ENCODE measurements around the gene CDK2AP2.
"Not testable (repeated sequence)": the region's sequence is repeated elsewhere in the genome, so short reads cannot be mapped to it uniquely, and the experiment has no call there.

Gene CDK2AP2

DNA sequence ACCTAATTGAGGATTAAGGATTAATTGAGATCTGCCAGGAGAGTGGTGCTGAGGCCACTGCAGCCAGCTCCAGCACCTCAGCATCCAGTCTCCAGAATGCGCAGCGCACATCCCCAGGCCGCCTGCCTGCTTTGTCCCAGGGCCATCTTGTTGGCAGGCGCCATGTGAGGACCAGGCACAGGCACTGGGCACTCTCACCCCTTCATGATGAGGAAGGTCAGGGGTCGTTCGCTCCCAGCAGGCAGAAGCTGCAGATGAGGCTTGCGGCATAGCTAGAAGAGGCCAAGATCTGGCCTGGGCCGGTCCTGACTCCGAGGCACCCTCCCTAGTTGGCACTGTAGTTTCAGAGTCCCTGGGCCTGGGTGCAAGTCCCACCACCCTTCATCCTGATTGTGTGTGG is 8.8 kb upstream of the CDK2AP2 start:
- H3K4me1 ChIP-seq (ENCODE audit: control insufficient read depth in 5 of 5, insufficient read depth in 5 of 5, low read length in 5 of 5) = no peaks in the 10 kb centered on the region
- H3K36me3 ChIP-seq (ENCODE audit: control insufficient read depth in 5 of 5, insufficient read depth in 5 of 5, low read length in 5 of 5) = no peaks in the 10 kb centered on the region
- H3K4me3 ChIP-seq (ENCODE audit: low read depth in 1 of 5, low read length in 5 of 5) = no peak overlapping the region
- peaks cover 0 to 11% (median 0%) of the 10 kb centered on the region in 5 donors for H3K27me3 ChIP-seq (ENCODE audit: control insufficient read depth in 5 of 5, insufficient read depth in 4 of 5, low read length in 5 of 5)
- no peak overlapping the region for H3K27ac ChIP-seq (ENCODE audit: low read depth, low read length)
- no peaks in the 10 kb centered on the region for H3K9me3 ChIP-seq (ENCODE audit: control insufficient read depth in 5 of 5, low read length in 5 of 5)
- H3K9ac ChIP-seq (ENCODE audit: low read length in 5 of 5) = no peak overlapping the region

DNA sequence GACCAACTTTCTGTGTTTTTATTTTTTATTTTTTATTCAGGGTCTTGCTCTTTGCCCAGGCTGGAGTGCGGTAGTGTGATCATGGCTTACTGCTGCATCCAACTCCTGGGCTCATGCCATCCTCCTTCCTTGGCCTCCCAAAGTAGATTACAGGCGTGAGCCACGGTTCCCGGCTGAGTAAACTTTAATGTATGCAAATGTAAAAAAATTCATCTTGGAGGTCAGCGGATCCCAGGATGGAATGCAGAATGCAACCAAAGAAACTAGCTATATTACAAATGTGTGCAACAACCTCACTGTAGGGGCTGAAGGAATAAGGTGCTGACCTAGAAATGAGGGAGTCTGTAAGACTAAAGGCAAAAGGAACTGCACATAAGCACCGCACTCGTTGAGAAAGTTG is 6.2 kb upstream of the CDK2AP2 start:
- H3K4me1 ChIP-seq (ENCODE audit: control insufficient read depth in 5 of 5, insufficient read depth in 5 of 5, low read length in 5 of 5) = peaks cover 0 to under 1% (median under 1%) of the 10 kb centered on the region in 5 donors
- no peaks in the 10 kb centered on the region for H3K36me3 ChIP-seq (ENCODE audit: control insufficient read depth in 5 of 5, insufficient read depth in 5 of 5, low read length in 5 of 5)
- no peak overlapping the region for H3K27ac ChIP-seq (ENCODE audit: low read depth, low read length)
- H3K27me3 ChIP-seq (ENCODE audit: control insufficient read depth in 5 of 5, insufficient read depth in 4 of 5, low read length in 5 of 5) = peaks cover 0 to 11% (median 3%) of the 10 kb centered on the region in 5 donors
- no peak overlapping the region for H3K9ac ChIP-seq (ENCODE audit: low read length in 5 of 5)
- no peak overlapping the region for H3K4me3 ChIP-seq (ENCODE audit: low read depth in 1 of 5, low read length in 5 of 5)
- H3K9me3 ChIP-seq (ENCODE audit: control insufficient read depth in 5 of 5, low read length in 5 of 5) = no peaks in the 10 kb centered on the region

DNA sequence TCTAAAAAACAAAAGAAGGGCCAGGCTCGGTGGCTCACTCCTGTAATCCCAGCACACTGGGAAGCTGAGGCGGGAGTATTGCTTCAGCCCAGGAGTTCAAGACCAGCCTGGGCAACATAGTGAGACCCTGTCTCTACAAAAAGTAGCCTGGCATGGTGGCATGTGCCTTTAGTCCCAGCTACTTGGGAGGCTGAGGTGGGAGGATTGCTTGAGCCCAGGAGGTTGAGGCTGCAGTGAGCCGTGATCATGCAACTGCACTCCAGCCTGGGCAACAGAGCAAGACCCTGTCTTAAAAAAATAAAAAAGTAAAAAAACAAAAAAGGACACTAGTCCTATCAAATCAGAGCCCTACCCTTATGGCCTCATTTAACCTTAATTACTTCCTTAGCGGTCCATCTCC is 3.6 kb upstream of the CDK2AP2 start:
- H3K4me3 ChIP-seq (ENCODE audit: low read depth in 1 of 5, low read length in 5 of 5); H3K27me3 ChIP-seq (ENCODE audit: control insufficient read depth in 5 of 5, insufficient read depth in 4 of 5, low read length in 5 of 5); H3K36me3 ChIP-seq (ENCODE audit: control insufficient read depth in 5 of 5, insufficient read depth in 5 of 5, low read length in 5 of 5); H3K9ac ChIP-seq (ENCODE audit: low read length in 5 of 5); H3K27ac ChIP-seq (ENCODE audit: low read depth, low read length); H3K9me3 ChIP-seq (ENCODE audit: control insufficient read depth in 5 of 5, low read length in 5 of 5): not testable (repeated sequence)
- peaks cover 0 to 24% (median 20%) of the 10 kb centered on the region in 5 donors for H3K4me1 ChIP-seq (ENCODE audit: control insufficient read depth in 5 of 5, insufficient read depth in 5 of 5, low read length in 5 of 5)

DNA sequence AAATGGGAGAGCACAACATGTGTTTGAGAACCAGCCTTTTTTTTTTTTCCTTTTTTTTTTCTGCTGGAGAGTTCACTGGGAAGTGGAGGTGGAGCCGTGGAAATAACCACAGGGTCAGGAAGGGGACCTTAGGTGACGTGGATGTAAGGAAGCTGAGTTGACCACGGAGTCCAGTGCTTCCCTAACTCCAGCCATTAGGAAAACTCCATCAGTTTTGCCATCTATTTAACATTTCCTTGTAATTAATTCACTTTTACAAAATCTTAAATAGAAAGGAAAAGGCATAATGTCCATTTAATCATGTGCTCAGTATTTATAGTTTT is 2.0 kb upstream of the CDK2AP2 start:
- H3K9me3 ChIP-seq (ENCODE audit: control insufficient read depth in 5 of 5, low read length in 5 of 5) = no peaks in the 10 kb centered on the region
- H3K9ac ChIP-seq (ENCODE audit: low read length in 5 of 5) = no peak overlapping the region
- no peak overlapping the region for H3K4me3 ChIP-seq (ENCODE audit: low read depth in 1 of 5, low read length in 5 of 5)
- peaks cover 0 to 3% (median 3%) of the 10 kb centered on the region in 5 donors for H3K27me3 ChIP-seq (ENCODE audit: control insufficient read depth in 5 of 5, insufficient read depth in 4 of 5, low read length in 5 of 5)
- H3K36me3 ChIP-seq (ENCODE audit: control insufficient read depth in 5 of 5, insufficient read depth in 5 of 5, low read length in 5 of 5) = peaks cover 0 to 2% (median 0%) of the 10 kb centered on the region in 5 donors
- no peak overlapping the region for H3K27ac ChIP-seq (ENCODE audit: low read depth, low read length)
- peaks cover 2 to 40% (median 33%) of the 10 kb centered on the region in 5 donors for H3K4me1 ChIP-seq (ENCODE audit: control insufficient read depth in 5 of 5, insufficient read depth in 5 of 5, low read length in 5 of 5)

GRCh38 chr11:67508486-67509121 is 642 bp upstream of the CDK2AP2 start:
- Histone ChIP-seq H3K9me3 (ENCODE audit: control insufficient read depth in 5 of 5, low read length in 5 of 5) (no peaks in the 10 kb centered on the region), H3K27ac (ENCODE audit: low read depth, low read length) (peak overlapping the region; percentile 93), H3K9ac (ENCODE audit: low read length in 5 of 5) (peak overlapping the region in 4 of 5 donors; percentile 82 to 99 (median 93)), H3K36me3 (ENCODE audit: control insufficient read depth in 5 of 5, insufficient read depth in 5 of 5, low read length in 5 of 5) (peaks cover 0 to 2% (median 0%) of the 10 kb centered on the region in 5 donors), H3K27me3 (ENCODE audit: control insufficient read depth in 5 of 5, insufficient read depth in 4 of 5, low read length in 5 of 5) (peaks cover 0 to 5% (median 3%) of the 10 kb centered on the region in 5 donors), H3K4me3 (ENCODE audit: low read depth in 1 of 5, low read length in 5 of 5) (peak overlapping the region; percentile 64 to 91 (median 87)), H3K4me1 (ENCODE audit: control insufficient read depth in 5 of 5, insufficient read depth in 5 of 5, low read length in 5 of 5) (peaks cover 2 to 51% (median 44%) of the 10 kb centered on the region in 5 donors)

DNA sequence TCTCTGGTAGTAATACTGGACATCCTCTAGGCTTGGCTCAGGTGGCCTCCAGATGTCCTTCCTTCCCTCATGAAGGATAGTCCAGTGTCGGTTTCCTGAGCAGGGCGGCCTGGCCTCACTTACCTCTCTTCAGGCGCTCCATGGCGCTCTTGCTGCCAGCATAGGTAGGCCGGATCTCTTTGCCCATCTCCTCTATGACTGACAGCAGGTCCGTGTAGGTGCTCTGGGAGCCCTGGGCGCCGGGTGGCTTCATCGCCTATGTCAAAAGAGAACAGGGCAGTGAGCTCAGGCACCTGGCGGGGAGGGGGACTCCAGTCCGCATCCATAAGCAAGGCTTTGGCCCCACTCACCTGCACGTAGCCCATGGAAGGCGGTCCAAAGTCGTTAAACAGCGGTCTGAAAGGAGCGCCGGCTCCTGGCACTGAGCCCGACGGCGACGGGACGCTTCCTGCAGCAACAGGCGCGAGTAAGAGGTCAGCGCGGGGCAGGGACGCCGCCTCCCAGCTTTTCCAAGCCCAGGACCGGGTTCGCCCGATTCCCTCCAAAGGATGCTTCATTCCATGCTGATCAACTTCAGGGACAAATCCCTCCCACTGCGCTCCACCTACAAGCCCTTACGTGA is 609 bp downstream of the CDK2AP2 start:
- Histone ChIP-seq H3K9me3 (ENCODE audit: control insufficient read depth in 5 of 5, low read length in 5 of 5) (no peaks in the 10 kb centered on the region), H3K36me3 (ENCODE audit: control insufficient read depth in 5 of 5, insufficient read depth in 5 of 5, low read length in 5 of 5) (peaks cover 0 to 3% (median 0%) of the 10 kb centered on the region in 5 donors), H3K27ac (ENCODE audit: low read depth, low read length) (peak overlapping the region; percentile 93), H3K4me1 (ENCODE audit: control insufficient read depth in 5 of 5, insufficient read depth in 5 of 5, low read length in 5 of 5) (peaks cover 2 to 54% (median 46%) of the 10 kb centered on the region in 5 donors), H3K9ac (ENCODE audit: low read length in 5 of 5) (peak overlapping the region in 4 of 5 donors; percentile 51 to 95 (median 70)), H3K4me3 (ENCODE audit: low read depth in 1 of 5, low read length in 5 of 5) (peak overlapping the region; percentile 75 to 91 (median 87)), H3K27me3 (ENCODE audit: control insufficient read depth in 5 of 5, insufficient read depth in 4 of 5, low read length in 5 of 5) (peaks cover 0 to 5% (median 3%) of the 10 kb centered on the region in 5 donors)

DNA sequence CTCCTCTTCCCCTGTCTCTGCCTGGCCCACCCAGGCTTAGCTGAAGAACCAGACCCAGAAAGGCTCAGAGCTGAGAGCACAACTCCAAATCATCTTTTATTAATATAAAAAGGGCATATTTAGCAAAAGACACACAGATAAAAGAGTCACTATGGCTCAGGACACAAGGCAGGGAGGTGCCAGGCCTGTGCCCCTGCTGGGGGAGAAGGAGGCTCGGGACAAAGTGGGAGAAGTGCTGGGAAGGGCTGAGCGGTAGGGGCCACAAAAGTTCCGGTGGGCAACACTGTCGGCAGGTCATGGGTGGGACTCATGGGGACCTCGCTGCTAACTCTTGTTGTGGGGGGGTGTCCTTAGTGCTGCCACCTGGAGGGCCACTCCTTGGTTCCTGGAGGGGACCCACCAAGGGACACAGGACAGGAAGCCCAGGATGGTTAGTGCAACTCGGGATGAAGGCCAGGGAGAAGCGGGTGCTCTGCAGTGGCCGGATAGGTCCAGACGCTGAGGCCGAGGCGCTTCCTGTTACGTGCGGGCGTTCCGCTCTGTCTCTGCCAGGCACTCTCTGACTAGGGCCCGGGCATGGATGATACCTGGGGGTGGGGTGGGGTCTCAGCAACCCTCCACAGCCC is 1.4 kb downstream of the CDK2AP2 start:
- H3K36me3 ChIP-seq (ENCODE audit: control insufficient read depth in 5 of 5, insufficient read depth in 5 of 5, low read length in 5 of 5) = peaks cover 0 to 10% (median 0%) of the 10 kb centered on the region in 5 donors
- H3K4me3 ChIP-seq (ENCODE audit: low read depth in 1 of 5, low read length in 5 of 5) = no peak overlapping the region
- H3K9ac ChIP-seq (ENCODE audit: low read length in 5 of 5) = peak overlapping the region in 3 of 5 donors; percentile 53 to 79 (median 69)
- peaks cover 0 to 5% (median 0%) of the 10 kb centered on the region in 5 donors for H3K27me3 ChIP-seq (ENCODE audit: control insufficient read depth in 5 of 5, insufficient read depth in 4 of 5, low read length in 5 of 5)
- peak overlapping the region; percentile 87 for H3K27ac ChIP-seq (ENCODE audit: low read depth, low read length)
- no peaks in the 10 kb centered on the region for H3K9me3 ChIP-seq (ENCODE audit: control insufficient read depth in 5 of 5, low read length in 5 of 5)
- peaks cover 2 to 54% (median 46%) of the 10 kb centered on the region in 5 donors for H3K4me1 ChIP-seq (ENCODE audit: control insufficient read depth in 5 of 5, insufficient read depth in 5 of 5, low read length in 5 of 5)

DNA sequence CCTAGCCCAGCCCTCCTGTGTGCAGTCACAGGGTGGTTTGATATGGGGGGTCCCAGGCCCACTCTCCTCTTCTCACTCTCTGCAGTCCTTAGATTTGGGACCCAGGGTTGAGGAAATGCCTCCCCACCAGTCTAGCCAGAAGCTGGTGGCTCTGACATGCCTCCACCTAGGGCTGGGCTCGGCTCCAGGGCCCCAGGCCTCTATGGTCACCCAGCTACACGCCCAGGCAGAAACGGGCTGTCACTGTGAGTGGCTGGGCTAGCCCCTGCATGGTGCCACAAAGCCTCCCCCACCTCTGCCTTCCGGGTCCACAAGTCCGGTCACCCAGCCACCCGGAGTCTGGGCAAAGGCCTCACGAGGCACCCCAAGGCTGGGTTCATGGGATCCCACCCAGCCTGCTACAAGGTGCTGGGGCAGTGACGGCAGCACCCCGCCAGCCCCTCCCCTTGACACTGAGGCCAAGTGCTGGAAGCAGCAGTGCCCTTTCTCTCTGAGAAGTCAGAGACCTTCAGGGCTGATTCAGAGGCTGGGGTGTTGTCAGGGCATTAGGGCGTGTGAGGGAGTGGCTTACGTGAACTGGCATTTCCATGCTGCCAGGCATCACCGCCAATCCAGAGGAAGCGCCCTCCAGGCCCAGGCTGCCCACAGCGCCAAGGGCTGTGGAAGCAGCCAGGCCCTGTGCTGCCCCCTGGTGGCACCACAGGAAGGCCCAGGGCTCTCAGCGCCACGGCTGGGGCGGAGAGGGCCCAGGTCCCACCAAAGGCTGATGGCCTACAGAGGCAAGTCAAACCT is 2.2 kb downstream of the CDK2AP2 start:
- H3K4me1 ChIP-seq (ENCODE audit: control insufficient read depth in 5 of 5, insufficient read depth in 5 of 5, low read length in 5 of 5) = peaks cover 2 to 54% (median 46%) of the 10 kb centered on the region in 5 donors
- peaks cover 0 to 13% (median 3%) of the 10 kb centered on the region in 5 donors for H3K36me3 ChIP-seq (ENCODE audit: control insufficient read depth in 5 of 5, insufficient read depth in 5 of 5, low read length in 5 of 5)
- H3K27me3 ChIP-seq (ENCODE audit: control insufficient read depth in 5 of 5, insufficient read depth in 4 of 5, low read length in 5 of 5) = peaks cover 0 to 3% (median 0%) of the 10 kb centered on the region in 5 donors
- H3K9me3 ChIP-seq (ENCODE audit: control insufficient read depth in 5 of 5, low read length in 5 of 5) = no peaks in the 10 kb centered on the region
- peak overlapping the region in 4 of 5 donors; percentile 67 to 79 (median 69) for H3K9ac ChIP-seq (ENCODE audit: low read length in 5 of 5)
- peak overlapping the region; percentile 87 for H3K27ac ChIP-seq (ENCODE audit: low read depth, low read length)
- peak overlapping the region; percentile 48 to 79 (median 72) for H3K4me3 ChIP-seq (ENCODE audit: low read depth in 1 of 5, low read length in 5 of 5)

DNA sequence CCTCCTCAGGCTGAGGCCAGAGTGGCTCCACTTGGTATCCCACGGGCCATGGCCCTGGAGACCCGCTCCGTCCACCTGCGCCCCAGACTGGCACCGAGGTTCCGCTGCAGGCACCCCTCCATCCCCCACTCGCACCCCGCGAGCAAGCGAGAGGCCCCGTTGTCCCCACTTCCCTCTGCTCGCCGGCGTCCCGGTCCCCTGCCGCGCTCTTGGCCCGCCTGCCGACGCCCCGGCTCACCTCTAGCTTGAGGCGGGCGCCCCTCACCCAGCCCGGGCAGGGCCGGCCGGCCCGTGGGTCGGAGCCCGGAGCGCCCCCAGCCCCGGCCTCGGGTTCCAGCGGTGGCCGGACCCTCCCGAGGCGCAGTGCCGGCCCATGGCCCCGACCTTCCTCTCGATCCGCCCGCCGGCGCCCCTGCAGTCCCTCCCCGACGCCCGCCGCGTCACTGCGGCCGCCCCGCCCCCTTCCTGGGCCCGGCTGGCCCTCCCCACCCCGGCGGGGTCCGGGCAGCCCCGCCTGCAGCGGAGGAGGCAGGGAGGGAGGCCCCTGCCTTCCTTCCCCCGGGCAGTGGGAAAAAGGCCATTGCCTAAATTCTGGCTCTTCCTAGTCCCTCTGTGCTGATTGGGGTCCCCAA is 2.9 kb downstream of the CDK2AP2 start, which contains the start of gene PITPNM1:
Gene PITPNM1, minus strand, starts transcription at position 414 of the 632 bp plus-strand sequence. CDS start 1,183 bp downstream, outside the sequence.
- H3K9me3 ChIP-seq (ENCODE audit: control insufficient read depth in 5 of 5, low read length in 5 of 5) = no peaks in the 10 kb centered on the region
- peaks cover 2 to 54% (median 46%) of the 10 kb centered on the region in 5 donors for H3K4me1 ChIP-seq (ENCODE audit: control insufficient read depth in 5 of 5, insufficient read depth in 5 of 5, low read length in 5 of 5)
- peak within 1 kb of the TSS; percentile 87 for H3K27ac ChIP-seq (ENCODE audit: low read depth, low read length)
- H3K27me3 ChIP-seq (ENCODE audit: control insufficient read depth in 5 of 5, insufficient read depth in 4 of 5, low read length in 5 of 5) = peaks cover 0 to 3% (median 0%) of the 10 kb centered on the region in 5 donors
- peak within 1 kb of the TSS; percentile 53 to 79 (median 72) for H3K4me3 ChIP-seq (ENCODE audit: low read depth in 1 of 5, low read length in 5 of 5)
- H3K36me3 ChIP-seq (ENCODE audit: control insufficient read depth in 5 of 5, insufficient read depth in 5 of 5, low read length in 5 of 5) = peaks cover 0 to 17% (median 3%) of the 10 kb centered on the region in 5 donors
- H3K9ac ChIP-seq (ENCODE audit: low read length in 5 of 5) = peak within 1 kb of the TSS in 4 of 5 donors; percentile 69 to 79 (median 69)
